MM.1S (cell line): ENCODE results near the gene SART3.
"Not testable (repeated sequence)": the region's sequence is repeated elsewhere in the genome, so short reads cannot be mapped to it uniquely, and the experiment has no call there.

Experiments
- DNase-seq: peaks from one replicate; pipeline ENCODE4 v3.0.0-alpha.2; 2015
- H2AFZ ChIP-seq: fragments of 300-600 bp; sonication (generic); 2 replicates; pipeline ENCODE4 v1.6.0; 2016; ENCODE audit warnings: antibody characterized with exemption, low read length
- H3F3A ChIP-seq: fragments of 300-600 bp; sonication (generic); 2 replicates; pipeline ENCODE4 v1.6.1; 2016; ENCODE audit warnings: mild to moderate bottlenecking, antibody characterized with exemption, low read length, moderate library complexity, mixed read lengths; ENCODE audit not compliant: insufficient read depth
- H3K27ac ChIP-seq: fragments of 300-600 bp; sonication (generic); 2 replicates; pipeline ENCODE4 v1.5.1; 2016; ENCODE audit warnings: mild to moderate bottlenecking, low read length
- H3K27me3 ChIP-seq: fragments of 300-600 bp; sonication (generic); replicated peaks from 2 replicates; pipeline ENCODE4 v1.6.0; 2016; ENCODE audit warnings: low read length; ENCODE audit not compliant: insufficient read depth
- H3K36me3 ChIP-seq: fragments of 300-600 bp; sonication (generic); replicated peaks from 2 replicates; pipeline ENCODE4 v1.6.1; 2016; ENCODE audit warnings: mild to moderate bottlenecking, low read length, mixed read lengths; ENCODE audit not compliant: insufficient read depth
- H3K4me1 ChIP-seq: fragments of 300-600 bp; sonication (generic); 2 replicates; pipeline ENCODE4 v1.6.1; 2016; ENCODE audit warnings: low read length, mixed read lengths
- H3K4me2 ChIP-seq: fragments of 300-600 bp; sonication (generic); 2 replicates; pipeline ENCODE4 v1.6.0; 2016; ENCODE audit warnings: low read depth, low read length
- H3K4me3 ChIP-seq: fragments of 300-600 bp; sonication (generic); 2 replicates; pipeline ENCODE4 v1.5.1; 2016; ENCODE audit warnings: low read length, mixed read lengths
- H3K79me2 ChIP-seq: fragments of 300-600 bp; sonication (generic); 2 replicates; pipeline ENCODE4 v1.6.1; 2016; ENCODE audit warnings: mixed run types, low read length, mixed read lengths
- H3K9ac ChIP-seq: fragments of 300-600 bp; sonication (generic); 2 replicates; pipeline ENCODE4 v1.6.1; 2016; ENCODE audit warnings: low read length, mixed read lengths
- H3K9me2 ChIP-seq: fragments of 300-600 bp; sonication (generic); replicated peaks from 2 replicates; pipeline ENCODE4 v1.6.1; 2016; ENCODE audit warnings: mild to moderate bottlenecking, low read length, mixed read lengths; ENCODE audit not compliant: insufficient read depth
- H3K9me3 ChIP-seq: fragments of 300-600 bp; sonication (generic); replicated peaks from 2 replicates; pipeline ENCODE4 v1.6.1; 2016; ENCODE audit warnings: mild to moderate bottlenecking, low read length, mixed read lengths; ENCODE audit not compliant: insufficient read depth
- H4K20me1 ChIP-seq: fragments of 300-600 bp; sonication (generic); 2 replicates; pipeline ENCODE4 v1.6.1; 2016; ENCODE audit warnings: mild to moderate bottlenecking, low read length, moderate library complexity, mixed read lengths; ENCODE audit not compliant: insufficient read depth
- EZH2 ChIP-seq: fragments of 300-600 bp; sonication (generic); optimal IDR thresholded peaks from 2 replicates; pipeline ENCODE3; 2017; ENCODE audit warnings: low read depth, mild to moderate bottlenecking, antibody characterized with exemption, low read length, mixed read lengths
- EZH2phosphoT487 ChIP-seq: fragments of 300-600 bp; sonication (generic); IDR thresholded peaks from 2 replicates; pipeline ENCODE4 v1.6.1; 2018; ENCODE audit warnings: antibody characterized with exemption, low read length
- TF ChIP-seq, protein P1 (sequence below): fragments of 300-600 bp; sonication (generic); IDR thresholded peaks from 2 replicates; pipeline ENCODE4 v1.5.1; 2016; ENCODE audit warnings: antibody characterized with exemption, low read length, mixed read lengths

SART3 gene

DNA sequence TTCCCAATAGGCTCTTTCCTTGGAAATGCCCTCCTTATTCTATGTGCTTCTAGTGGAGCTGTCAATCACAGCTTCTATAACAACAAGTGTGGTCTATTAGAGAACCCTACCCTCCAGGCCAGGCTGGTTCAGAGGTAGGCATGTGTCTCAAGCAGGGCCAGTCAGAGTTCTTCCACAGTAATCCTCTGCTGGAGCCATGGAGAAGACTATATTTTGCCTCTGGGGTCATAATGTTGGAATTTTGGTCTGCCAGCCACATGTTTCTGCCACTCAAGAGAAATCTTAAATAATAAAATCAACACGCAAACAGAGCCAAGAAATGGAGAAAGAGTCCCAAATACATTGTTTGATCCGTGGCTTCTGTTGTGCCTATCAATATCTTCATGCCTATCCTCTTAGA lies 69.7 kb downstream of the SART3 start:
- Histone ChIP-seq H3K79me2 (no peaks in the 10 kb centered on the region), H2AFZ (no peak overlapping the region), H3K4me1 (no peaks in the 10 kb centered on the region), H3K27me3 (no peaks in the 10 kb centered on the region; the same call in 1 of the 2 replicates), H3K9ac (no peak overlapping the region), H4K20me1 (no peaks in the 10 kb centered on the region), H3F3A (no peaks in the 10 kb centered on the region), H3K36me3 (no peaks in the 10 kb centered on the region), H3K9me2 (no peaks in the 10 kb centered on the region), H3K4me2 (no peak overlapping the region), H3K9me3 (no peaks in the 10 kb centered on the region), H3K27ac (no peak overlapping the region), H3K4me3 (no peak overlapping the region)
- no peak for DNase-seq
- TF ChIP-seq, protein P1, sequence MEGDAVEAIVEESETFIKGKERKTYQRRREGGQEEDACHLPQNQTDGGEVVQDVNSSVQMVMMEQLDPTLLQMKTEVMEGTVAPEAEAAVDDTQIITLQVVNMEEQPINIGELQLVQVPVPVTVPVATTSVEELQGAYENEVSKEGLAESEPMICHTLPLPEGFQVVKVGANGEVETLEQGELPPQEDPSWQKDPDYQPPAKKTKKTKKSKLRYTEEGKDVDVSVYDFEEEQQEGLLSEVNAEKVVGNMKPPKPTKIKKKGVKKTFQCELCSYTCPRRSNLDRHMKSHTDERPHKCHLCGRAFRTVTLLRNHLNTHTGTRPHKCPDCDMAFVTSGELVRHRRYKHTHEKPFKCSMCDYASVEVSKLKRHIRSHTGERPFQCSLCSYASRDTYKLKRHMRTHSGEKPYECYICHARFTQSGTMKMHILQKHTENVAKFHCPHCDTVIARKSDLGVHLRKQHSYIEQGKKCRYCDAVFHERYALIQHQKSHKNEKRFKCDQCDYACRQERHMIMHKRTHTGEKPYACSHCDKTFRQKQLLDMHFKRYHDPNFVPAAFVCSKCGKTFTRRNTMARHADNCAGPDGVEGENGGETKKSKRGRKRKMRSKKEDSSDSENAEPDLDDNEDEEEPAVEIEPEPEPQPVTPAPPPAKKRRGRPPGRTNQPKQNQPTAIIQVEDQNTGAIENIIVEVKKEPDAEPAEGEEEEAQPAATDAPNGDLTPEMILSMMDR, result no peak
- TF ChIP-seq EZH2 (no peak), EZH2phosphoT487 (no peak)

- H3K4me3 ChIP-seq, DNase-seq, H3K36me3 ChIP-seq, H3K4me2 ChIP-seq, H4K20me1 ChIP-seq, H3K9ac ChIP-seq, H3K9me3 ChIP-seq, H3K27ac ChIP-seq, H2AFZ ChIP-seq, H3K27me3 ChIP-seq, H3K4me1 ChIP-seq, H3F3A ChIP-seq, H3K9me2 ChIP-seq, H3K79me2 ChIP-seq: not testable (repeated sequence)
Observed at GRCh38 chr12:108487029-108487428, 73.9 kb downstream of the SART3 start.

GRCh38 chr12:108485371-108485770 lies 75.6 kb downstream of the SART3 start:
- H4K20me1 ChIP-seq, H3K4me2 ChIP-seq, H3K4me1 ChIP-seq, DNase-seq, H3K36me3 ChIP-seq, H2AFZ ChIP-seq, H3K9me2 ChIP-seq, H3K79me2 ChIP-seq, H3K9me3 ChIP-seq, H3K27me3 ChIP-seq, H3K9ac ChIP-seq, H3K4me3 ChIP-seq, H3F3A ChIP-seq, H3K27ac ChIP-seq: not testable (repeated sequence)

- no peak overlapping the region for H3K4me2 ChIP-seq
- H3K27me3 ChIP-seq, result no peaks in the 10 kb centered on the region
- H3K27ac ChIP-seq, result no peak overlapping the region
- no peaks in the 10 kb centered on the region for H3K4me1 ChIP-seq
- no peak overlapping the region for H3K4me3 ChIP-seq
- no peaks in the 10 kb centered on the region for H3K9me3 ChIP-seq
- TF ChIP-seq, protein P1, result no peak
- TF ChIP-seq EZH2 (no peak), EZH2phosphoT487 (no peak)
- H2AFZ ChIP-seq, result no peak overlapping the region
- no peaks in the 10 kb centered on the region for H3K79me2 ChIP-seq
- H3K9me2 ChIP-seq, result no peaks in the 10 kb centered on the region
- no peaks in the 10 kb centered on the region for H3F3A ChIP-seq
- H3K9ac ChIP-seq, result no peak overlapping the region
- H4K20me1 ChIP-seq, result no peaks in the 10 kb centered on the region
- no peak for DNase-seq
- H3K36me3 ChIP-seq, result no peaks in the 10 kb centered on the region
Observed at GRCh38 chr12:108484845-108485244, 76.1 kb downstream of the SART3 start.
